K562 (cell line): Measurements from ENCODE around the gene SFTPB. TPM values are rescaled to one million over a fixed set of nuclear protein-coding genes. Genes with fewer than 3 reads are reported as not detected.

Source experiments
- ATF1 ChIP-seq, 2 experiments: fragments of 450-650 bp in 1 of 2; IDR thresholded peaks; 2 replicates each; pipeline ENCODE4 v1.6.1; 2016; ENCODE audit warnings: missing compliant biosample characterization in 1 of 2, missing genetic modification characterization in 1 of 2
- CGGBP1 ChIP-seq: fragments of 250-450 bp; sonication (Bioruptor Pico); IDR thresholded peaks from 2 replicates; pipeline ENCODE4 v1.9.0; 2021; ENCODE audit warnings: mild to moderate bottlenecking
- MLX ChIP-seq, 2 experiments: fragments of 450-650 bp in 1 of 2; sonication (generic) in 1 of 2; formaldehyde crosslinking; conservative IDR thresholded peaks; 2 replicates each; pipeline versions ENCODE4 v1.4.0 to v1.8.1; 2020 to 2022; ENCODE audit warnings: mild to moderate bottlenecking in 1 of 2, missing genetic modification reagents in 1 of 2
- NR2F6 ChIP-seq: fragments of 450-650 bp; formaldehyde crosslinking; IDR thresholded peaks from 2 replicates; pipeline ENCODE4 v1.4.0; 2020; ENCODE audit warnings: mild to moderate bottlenecking
- RB1 ChIP-seq: fragments of 450-650 bp; IDR thresholded peaks from 2 replicates; pipeline ENCODE4 v1.6.1; 2017; ENCODE audit warnings: low read depth, mild to moderate bottlenecking
- RBM39 ChIP-seq: fragments of 200-400 bp; formaldehyde crosslinking; optimal IDR thresholded peaks from 2 replicates; pipeline ENCODE3; 2018; ENCODE audit warnings: low read depth, low read length
- SREBF2 ChIP-seq: sonication (generic); formaldehyde crosslinking; IDR thresholded peaks from 2 replicates; pipeline ENCODE4 v1.4.0; 2020; ENCODE audit warnings: mild to moderate bottlenecking, missing genetic modification reagents
- TAF1 ChIP-seq: IDR thresholded peaks from 2 replicates; pipeline ENCODE4 v1.6.1; 2011; ENCODE audit warnings: mild to moderate bottlenecking, low read length, moderate library complexity; ENCODE audit not compliant: insufficient read depth, control insufficient read depth, severe bottlenecking; ENCODE audit errors: extremely low read depth
- TAF9B ChIP-seq: fragments of 450-650 bp; IDR thresholded peaks from 2 replicates; pipeline ENCODE4 v1.6.1; 2018; ENCODE audit warnings: mild to moderate bottlenecking; ENCODE audit not compliant: partially characterized antibody
- THRAP3 ChIP-seq: fragments of 450-650 bp; IDR thresholded peaks from 2 replicates; pipeline ENCODE4 v1.6.1; 2016; ENCODE audit warnings: mild to moderate bottlenecking, inconsistent platforms, borderline replicate concordance
- ZNF395 ChIP-seq: fragments of 200-800 bp; sonication (Bioruptor generic); IDR thresholded peaks from 2 replicates; pipeline ENCODE4 v1.6.1; 2017; ENCODE audit warnings: missing genetic modification characterization, missing compliant biosample characterization
- ZNF695 ChIP-seq: fragments of 450-650 bp; formaldehyde crosslinking; IDR thresholded peaks from 2 replicates; pipeline ENCODE4 v1.4.0; 2020; ENCODE audit warnings: mild to moderate bottlenecking, moderate library complexity
- ZSCAN32 ChIP-seq: fragments of 450-650 bp; formaldehyde crosslinking; IDR thresholded peaks from 2 replicates; pipeline ENCODE4 v1.4.0; 2020; ENCODE audit warnings: mild to moderate bottlenecking, moderate library complexity
- polyA plus RNA-seq, 8 experiments: library from polyadenylated mRNA; depleted of rRNA in 4 of 8; stranded (reverse) in 5 of 8; unstranded in 3 of 8; fragments of >200 nt; fragmentation: Nextera tagmentation in 2 of 8; fragmentation: Illumina TruSeq in 1 of 8; extraction: Ambion mirVana in 2 of 8; extraction: Trizol in 1 of 8; gene quantifications; 2 replicates each; pipeline versions ENCODE4 v1.2.1 to v1.2.3, GENCODE V29; 2011 to 2014; ENCODE audit warnings: inconsistent platforms in 1 of 8, missing spikeins in 1 of 8
- total RNA-seq, 7 experiments: library from RNA; depleted of rRNA in 6 of 7; stranded (reverse); fragments of >200 nt in 6 of 7; fragmentation: Illumina TruSeq in 2 of 7; extraction: Trizol in 2 of 7; gene quantifications; 2 replicates each; pipeline versions ENCODE4 v1.2.1 to v1.2.3, GENCODE V29; 2011 to 2021; ENCODE audit warnings: low replicate concordance in 1 of 7

SFTPB gene
- total and polyA plus RNA-seq, 9 of the 15 experiments (the other 6 are each of a cell fraction or from before 2014, with no cell fraction given), result 0.03 to 7.0 TPM; not detected in 7

GRCh38 chr2:85611705-85612587 is 56.1 kb downstream of the SFTPB start, which contains the start of gene C2orf68 (continued):
- TF ChIP-seq ZNF395 (CRISPR knock-in tag) (peak; percentile 74; the same call in 1 of the 2 replicates), ZNF695 (CRISPR knock-in tag) (no peak), SREBF2 (CRISPR knock-in tag) (no peak), TAF9B (peak; percentile 80), THRAP3 (no peak), ATF1 (CRISPR knock-in tag; IDR thresholded peaks at IDR 0.05) (no peak), ATF1 (tag; IDR thresholded peaks at IDR 0.05) (peak; percentile 45), RBM39 (no peak), NR2F6 (CRISPR knock-in tag) (no peak), ZSCAN32 (CRISPR knock-in tag) (no peak), MLX (CRISPR knock-in tag; conservative IDR thresholded peaks at IDR 0.05) (no peak), RB1 (no peak; the same call in 1 of the 2 replicates), CGGBP1 (no peak), TAF1 (peak; percentile 95)
